Lower leg skin (tissue), 3 donors: ENCODE measurements around the gene SORCS2.

Source experiments
- CTCF ChIP-seq, 3 donors: fragments of 450-650 bp; IDR thresholded peaks; one replicate each; pipeline ENCODE4 v1.5.1; 2016; ENCODE audit warnings: antibody characterized with exemption in 3 of 3, mild to moderate bottlenecking in 3 of 3, moderate library complexity in 2 of 3
- POLR2A ChIP-seq, 2 donors: fragments of 450-650 bp; IDR thresholded peaks; one replicate each; pipeline ENCODE4 v1.6.1; 2016 to 2017; ENCODE audit warnings: antibody characterized with exemption in 2 of 2, mild to moderate bottlenecking in 1 of 2, moderate library complexity in 1 of 2

GRCh38 chr4:7649411-7649740 lies 457.0 kb downstream of the SORCS2 start:
- TF ChIP-seq POLR2A (IDR thresholded peaks at IDR 0.05) (no peak), CTCF (IDR thresholded peaks at IDR 0.05) (no peak)
